ENCODE results near the gene SLC16A6. TPM values are rescaled to one million over a fixed set of nuclear protein-coding genes. Genes with fewer than 3 reads are reported as not detected.
"Not testable (repeated sequence)": the region's sequence is repeated elsewhere in the genome, so short reads cannot be mapped to it uniquely, and the experiment has no call there.

SLC16A6 gene
- polyA plus RNA-seq, 1 of the 3 experiments (the other 2 are of a cell fraction): not detected

- H4K20me1 ChIP-seq (ENCODE audit: insufficient read depth); DNase-seq; H3K36me3 ChIP-seq (replicated peaks in 1 of 2; ENCODE audit: control insufficient read depth in 1 of 2, insufficient read depth in 2 of 2, low read length in 1 of 2); H3K4me3 ChIP-seq (ENCODE audit: low read depth in 2 of 2, low read length in 1 of 2); H3K9ac ChIP-seq; H3K9me2 ChIP-seq; H3K4me1 ChIP-seq (ENCODE audit: control insufficient read depth in 1 of 2, insufficient read depth in 2 of 2, low read depth in 1 of 2, low read length in 1 of 2); H3K27ac ChIP-seq (ENCODE audit: low read depth in 2 of 2, low read length in 1 of 2); H3K9me3 ChIP-seq; H3K4me2 ChIP-seq; H3K27me3 ChIP-seq (ENCODE audit: insufficient read depth); H2AFZ ChIP-seq (ENCODE audit: low read depth); POLR2A ChIA-PET; H3K79me2 ChIP-seq (ENCODE audit: insufficient read depth); H3F3A ChIP-seq (replicated peaks; ENCODE audit: insufficient read depth): not testable (repeated sequence)
- WGBS (ENCODE audit: low lambda C conversion rate): 96% methylated on average over 12 of the region's 12 CpGs
- CTCF ChIA-PET: interaction anchor here (0.7 to 1.1 kb wide), 2 partner anchors 16 to 20 kb away, joined by 3 to 5 read pairs; no protein-coding TSS in a partner anchor
These were observed 70.1 kb downstream of the SLC16A6 start for GRCh38 chr17:68220786-68221185.

- H3K9ac ChIP-seq; H3K4me1 ChIP-seq (ENCODE audit: control insufficient read depth in 1 of 2, insufficient read depth in 2 of 2, low read depth in 1 of 2, low read length in 1 of 2); H3K27me3 ChIP-seq (ENCODE audit: insufficient read depth); H3K9me2 ChIP-seq; H3F3A ChIP-seq (replicated peaks; ENCODE audit: insufficient read depth); H3K79me2 ChIP-seq (ENCODE audit: insufficient read depth); DNase-seq; POLR2A ChIA-PET; H3K4me2 ChIP-seq; H3K4me3 ChIP-seq (ENCODE audit: low read depth in 2 of 2, low read length in 1 of 2); H3K27ac ChIP-seq (ENCODE audit: low read depth in 2 of 2, low read length in 1 of 2); H3K9me3 ChIP-seq; H2AFZ ChIP-seq (ENCODE audit: low read depth); H4K20me1 ChIP-seq (ENCODE audit: insufficient read depth); H3K36me3 ChIP-seq (replicated peaks in 1 of 2; ENCODE audit: control insufficient read depth in 1 of 2, insufficient read depth in 2 of 2, low read length in 1 of 2): not testable (repeated sequence)
- 98% methylated on average over 2 of the region's 2 CpGs for WGBS (ENCODE audit: low lambda C conversion rate)
- CTCF ChIA-PET: interaction anchor here (1.1 kb wide), 2 partner anchors 14 to 15 kb away, joined by 3 to 5 read pairs; no protein-coding TSS in a partner anchor
These were observed 70.7 kb downstream of the SLC16A6 start for GRCh38 chr17:68220186-68220585.

GRCh38 chr17:68219429-68219828, 71.5 kb downstream of the SLC16A6 start:
- H3K36me3 ChIP-seq (replicated peaks in 1 of 2; ENCODE audit: control insufficient read depth in 1 of 2, insufficient read depth in 2 of 2, low read length in 1 of 2); H3K9me3 ChIP-seq; H3F3A ChIP-seq (replicated peaks; ENCODE audit: insufficient read depth); H3K27ac ChIP-seq (ENCODE audit: low read depth in 2 of 2, low read length in 1 of 2); POLR2A ChIA-PET; H3K79me2 ChIP-seq (ENCODE audit: insufficient read depth); H3K9me2 ChIP-seq; H2AFZ ChIP-seq (ENCODE audit: low read depth); DNase-seq; H3K27me3 ChIP-seq (ENCODE audit: insufficient read depth); H3K4me2 ChIP-seq; H3K4me3 ChIP-seq (ENCODE audit: low read depth in 2 of 2, low read length in 1 of 2); H3K9ac ChIP-seq; H3K4me1 ChIP-seq (ENCODE audit: control insufficient read depth in 1 of 2, insufficient read depth in 2 of 2, low read depth in 1 of 2, low read length in 1 of 2); H4K20me1 ChIP-seq (ENCODE audit: insufficient read depth): not testable (repeated sequence)
- WGBS (ENCODE audit: low lambda C conversion rate): 91% methylated on average over 5 of the region's 5 CpGs
- CTCF ChIA-PET: interaction anchor here (0.9 to 1.1 kb wide), 2 partner anchors 13 to 19 kb away, joined by 3 read pairs; no protein-coding TSS in a partner anchor

Other genes starting within 250 kb of the SLC16A6 start
- 95.9 and 115 TPM in 2 replicates for gene AMZ2, start 43.1 kb downstream of the SLC16A6 start, polyA plus RNA-seq (2012; rRNA removed)
- 0.41 and 0.60 TPM in 2 replicates for gene ARSG, start 368 bp upstream of the SLC16A6 start, polyA plus RNA-seq (2012; rRNA removed)
- 52.7 and 65.2 TPM in 2 replicates for gene WIPI1, start 166.4 kb upstream of the SLC16A6 start, polyA plus RNA-seq (2012; rRNA removed)
- gene PRKAR1A, start 221.3 kb upstream of the SLC16A6 start, polyA plus RNA-seq (2012; rRNA removed): 195 and 224 TPM in 2 replicates